ENCODE measurements around the gene REX1BD. TPM values are rescaled to one million over a fixed set of nuclear protein-coding genes. Genes with fewer than 3 reads are reported as not detected.
"Not testable (repeated sequence)": the region's sequence is repeated elsewhere in the genome, so short reads cannot be mapped to it uniquely, and the experiment has no call there.

Gene REX1BD
- total and polyA plus RNA-seq, 2 experiments from 2014 or later = 133 to 179 TPM

- Histone ChIP-seq H3K36me3 (no peaks in the 10 kb centered on the region), H3K27me3 (peaks cover 4% of the 10 kb centered on the region), H3K27ac (no peak overlapping the region), H3K4me1 (ENCODE audit: low read depth) (no peaks in the 10 kb centered on the region), H3K9me3 (ENCODE audit: low read depth) (no peaks in the 10 kb centered on the region), H3K4me3 (peak overlapping the region; percentile 76)
- TF ChIP-seq, protein P1, sequence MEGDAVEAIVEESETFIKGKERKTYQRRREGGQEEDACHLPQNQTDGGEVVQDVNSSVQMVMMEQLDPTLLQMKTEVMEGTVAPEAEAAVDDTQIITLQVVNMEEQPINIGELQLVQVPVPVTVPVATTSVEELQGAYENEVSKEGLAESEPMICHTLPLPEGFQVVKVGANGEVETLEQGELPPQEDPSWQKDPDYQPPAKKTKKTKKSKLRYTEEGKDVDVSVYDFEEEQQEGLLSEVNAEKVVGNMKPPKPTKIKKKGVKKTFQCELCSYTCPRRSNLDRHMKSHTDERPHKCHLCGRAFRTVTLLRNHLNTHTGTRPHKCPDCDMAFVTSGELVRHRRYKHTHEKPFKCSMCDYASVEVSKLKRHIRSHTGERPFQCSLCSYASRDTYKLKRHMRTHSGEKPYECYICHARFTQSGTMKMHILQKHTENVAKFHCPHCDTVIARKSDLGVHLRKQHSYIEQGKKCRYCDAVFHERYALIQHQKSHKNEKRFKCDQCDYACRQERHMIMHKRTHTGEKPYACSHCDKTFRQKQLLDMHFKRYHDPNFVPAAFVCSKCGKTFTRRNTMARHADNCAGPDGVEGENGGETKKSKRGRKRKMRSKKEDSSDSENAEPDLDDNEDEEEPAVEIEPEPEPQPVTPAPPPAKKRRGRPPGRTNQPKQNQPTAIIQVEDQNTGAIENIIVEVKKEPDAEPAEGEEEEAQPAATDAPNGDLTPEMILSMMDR (IDR thresholded peaks at IDR 0.05; ENCODE audit: low read depth, low read length) = peak; percentile 39
- DNase-seq (ENCODE audit: low read depth in 1 of 2, low spot score in 1 of 2) = peak; percentile 70 to 92
Observed at GRCh38 chr19:18590273-18591272, 2.0 kb downstream of the REX1BD start.

- no peaks in the 10 kb centered on the region for H3K4me1 ChIP-seq (ENCODE audit: low read depth)
- H3K9me3 ChIP-seq (ENCODE audit: low read depth) = no peaks in the 10 kb centered on the region
- TF ChIP-seq, protein P1 (IDR thresholded peaks at IDR 0.05; ENCODE audit: low read depth, low read length) = no peak
- peaks cover 4% of the 10 kb centered on the region for H3K27me3 ChIP-seq
- DNase-seq (ENCODE audit: low read depth in 1 of 2, low spot score in 1 of 2) = no peak
- H3K36me3 ChIP-seq = no peaks in the 10 kb centered on the region
- H3K4me3 ChIP-seq = no peak overlapping the region
- H3K27ac ChIP-seq = no peak overlapping the region
Observed at GRCh38 chr19:18591735-18592385, 3.3 kb downstream of the REX1BD start.

GRCh38 chr19:18592732-18593131, 4.1 kb downstream of the REX1BD start:
- H3K9me3 ChIP-seq (ENCODE audit: low read depth); H3K36me3 ChIP-seq; H3K27me3 ChIP-seq; H3K4me1 ChIP-seq (ENCODE audit: low read depth); H3K4me3 ChIP-seq; DNase-seq (ENCODE audit: low read depth in 1 of 2, low spot score in 1 of 2); H3K27ac ChIP-seq: not testable (repeated sequence)

DNA sequence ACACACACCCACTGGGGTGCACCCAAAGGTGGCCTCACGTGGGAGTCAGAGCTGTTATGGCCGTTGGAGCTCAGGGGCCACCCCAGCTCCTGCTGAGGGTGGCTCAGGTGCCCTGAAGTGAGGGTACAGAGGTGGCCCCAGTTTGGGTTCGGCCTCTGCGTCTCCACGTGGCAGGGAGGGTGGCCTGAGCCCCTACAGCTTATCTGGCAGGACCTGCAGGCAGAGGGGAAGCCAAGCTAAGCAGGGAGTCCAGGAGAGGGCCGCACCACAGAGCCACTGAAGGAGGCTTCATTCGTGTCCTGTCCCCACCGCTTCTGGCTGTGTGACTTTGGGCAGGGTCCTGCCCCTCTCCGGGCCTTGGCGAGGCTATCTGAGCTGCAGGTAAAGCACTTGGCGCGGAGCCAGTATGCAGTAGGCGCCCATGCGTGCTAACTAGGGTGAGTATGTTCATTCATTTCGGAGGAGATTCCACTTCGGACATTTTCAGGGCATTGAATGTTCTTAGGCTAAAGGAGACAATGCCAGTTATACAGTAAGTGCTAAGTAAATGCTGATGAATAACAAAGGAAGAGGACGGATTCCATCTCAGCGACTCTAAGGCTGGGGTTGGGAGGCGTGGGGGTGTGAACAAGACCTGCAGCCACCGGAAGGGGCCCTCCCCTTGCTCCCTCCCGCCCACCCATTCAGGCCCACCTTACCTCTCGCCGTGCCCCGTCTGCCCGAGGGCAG, 4.9 kb downstream of the REX1BD start:
- no peak for DNase-seq (ENCODE audit: low read depth in 1 of 2, low spot score in 1 of 2)
- Histone ChIP-seq H3K27me3 (peaks cover 4% of the 10 kb centered on the region), H3K36me3 (no peaks in the 10 kb centered on the region), H3K27ac (no peak overlapping the region), H3K9me3 (ENCODE audit: low read depth) (no peaks in the 10 kb centered on the region), H3K4me1 (ENCODE audit: low read depth) (no peaks in the 10 kb centered on the region), H3K4me3 (peak overlapping the region; percentile 28)
- TF ChIP-seq, protein P1 (IDR thresholded peaks at IDR 0.05; ENCODE audit: low read depth, low read length) = no peak

GRCh38 chr19:18594096-18594823, 5.7 kb downstream of the REX1BD start:
- no peak overlapping the region for H3K27ac ChIP-seq

More at GRCh38 chr19:18594096-18594823, 5.7 kb downstream of the REX1BD start:
- H3K27me3 ChIP-seq = peaks cover 4% of the 10 kb centered on the region
- H3K4me1 ChIP-seq (ENCODE audit: low read depth) = no peaks in the 10 kb centered on the region
- H3K4me3 ChIP-seq = peak overlapping the region; percentile 28
- H3K36me3 ChIP-seq = no peaks in the 10 kb centered on the region
- peak; percentile 90 to 92 for DNase-seq (ENCODE audit: low read depth in 1 of 2, low spot score in 1 of 2)
- H3K9me3 ChIP-seq (ENCODE audit: low read depth) = no peaks in the 10 kb centered on the region
- TF ChIP-seq, protein P1 (IDR thresholded peaks at IDR 0.05; ENCODE audit: low read depth, low read length) = peak; percentile 63
